Endometrial microvascular endothelial cells (primary cell): Measurements from ENCODE around the gene MAP2K4. TPM values are rescaled to one million over a fixed set of nuclear protein-coding genes. Genes with fewer than 3 reads are reported as not detected.
"Not testable (repeated sequence)": the region's sequence is repeated elsewhere in the genome, so short reads cannot be mapped to it uniquely, and the experiment has no call there.

ENCODE experiments used
- in situ Hi-C: cut with HindIII; loops from 2 replicates; pipeline ENCODE4 v1.10.0; 2017; ENCODE audit warnings: low sequenced_read_pairs, low pct_unique_long_range_greater_than_20kb; ENCODE audit errors: inconsistent ontology term
- total RNA-seq: library from RNA; depleted of rRNA; stranded (reverse); fragments of >200 nt; gene quantifications from one replicate; pipeline ENCODE4 v1.2.3, GENCODE V29; 2015; ENCODE audit errors: inconsistent ontology term

MAP2K4 gene
- total RNA-seq, 1 donor from 2014 or later = 14.7 TPM

- in situ Hi-C loops = no loop called here
These were observed 107.0 kb downstream of the MAP2K4 start for GRCh38 chr17:12127667-12128066.

GRCh38 chr17:12128946-12129345 lies 108.3 kb downstream of the MAP2K4 start:
- in situ Hi-C loops = no loop called here

GRCh38 chr17:12133183-12133582 lies 112.5 kb downstream of the MAP2K4 start:
- in situ Hi-C loops = no loop called here

- in situ Hi-C loops = no loop called here
These were observed 113.4 kb downstream of the MAP2K4 start for GRCh38 chr17:12134101-12134500.

GRCh38 chr17:12134587-12134986 lies 113.9 kb downstream of the MAP2K4 start:
- in situ Hi-C loops = no loop called here

- in situ Hi-C loops = no loop called here
These were observed 115.6 kb downstream of the MAP2K4 start for GRCh38 chr17:12136243-12136642.

- in situ Hi-C loops = no loop called here
These were observed 116.0 kb downstream of the MAP2K4 start for GRCh38 chr17:12136646-12137045.

- in situ Hi-C loops = no loop called here
These were observed 117.2 kb downstream of the MAP2K4 start for GRCh38 chr17:12137859-12138258.

- in situ Hi-C loops = no loop called here
These were observed 120.0 kb downstream of the MAP2K4 start for GRCh38 chr17:12140685-12141084.

- in situ Hi-C loops = not testable (repeated sequence)
These were observed 141.5 kb downstream of the MAP2K4 start for GRCh38 chr17:12162187-12162586.

- in situ Hi-C loops = no loop called here
These were observed 143.4 kb downstream of the MAP2K4 start for GRCh38 chr17:12164085-12164484.

GRCh38 chr17:12178644-12179330 lies 158.1 kb downstream of the MAP2K4 start:
- in situ Hi-C loops = no loop called here

GRCh38 chr17:12180644-12181261 lies 160.1 kb downstream of the MAP2K4 start:
- in situ Hi-C loops = no loop called here

- in situ Hi-C loops = no loop called here
These were observed 167.0 kb downstream of the MAP2K4 start for GRCh38 chr17:12187658-12188057.

GRCh38 chr17:12193144-12193735 lies 172.6 kb downstream of the MAP2K4 start:
- in situ Hi-C loops = no loop called here

Other genes starting within 250 kb of the MAP2K4 start
- 10.1 TPM for gene ZNF18, start 23.4 kb upstream of the MAP2K4 start, total RNA-seq